ENCODE measurements around the gene PVR.
A peak's percentile ranks its signal among the peaks of the same experiment; 100 is the strongest.

DNA sequence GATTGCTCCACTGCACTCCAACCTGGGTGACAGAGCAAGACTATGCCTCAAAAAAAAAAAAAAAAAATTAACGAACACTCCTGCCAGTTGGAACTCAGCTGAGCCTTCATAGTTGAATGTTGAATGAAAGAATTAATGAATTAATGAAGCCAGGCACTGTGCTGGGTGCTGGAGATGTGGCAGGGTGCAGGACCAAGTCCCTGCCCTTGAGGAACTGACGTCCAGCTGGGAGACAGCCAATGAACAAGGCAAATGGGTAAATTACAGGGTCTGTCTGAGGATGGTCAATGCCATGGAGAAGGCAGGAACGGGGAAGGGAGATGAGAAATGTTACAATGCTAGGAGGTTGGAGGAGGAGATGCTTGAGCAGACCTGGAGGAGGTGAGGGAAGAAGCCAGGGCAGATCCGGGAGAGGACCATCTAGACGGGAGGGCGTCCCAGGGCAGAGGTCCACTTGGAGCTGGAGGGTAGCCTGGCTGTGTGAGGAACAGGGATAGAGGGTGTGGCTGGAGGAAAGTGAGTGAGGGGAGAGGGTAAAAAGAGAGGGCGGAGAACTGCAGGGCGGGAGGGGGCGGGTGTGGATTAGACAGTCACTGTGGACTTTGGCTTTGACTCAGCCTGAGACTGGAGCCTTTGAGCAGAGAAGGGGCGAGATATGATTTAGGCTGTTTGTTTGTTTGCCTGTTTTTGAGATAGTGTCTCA lies 47.1 kb upstream of the PVR start:
- TF ChIP-seq POLR2A (conservative IDR thresholded peaks at IDR 0.05): no peak
- TF ChIP-seq, protein P1, sequence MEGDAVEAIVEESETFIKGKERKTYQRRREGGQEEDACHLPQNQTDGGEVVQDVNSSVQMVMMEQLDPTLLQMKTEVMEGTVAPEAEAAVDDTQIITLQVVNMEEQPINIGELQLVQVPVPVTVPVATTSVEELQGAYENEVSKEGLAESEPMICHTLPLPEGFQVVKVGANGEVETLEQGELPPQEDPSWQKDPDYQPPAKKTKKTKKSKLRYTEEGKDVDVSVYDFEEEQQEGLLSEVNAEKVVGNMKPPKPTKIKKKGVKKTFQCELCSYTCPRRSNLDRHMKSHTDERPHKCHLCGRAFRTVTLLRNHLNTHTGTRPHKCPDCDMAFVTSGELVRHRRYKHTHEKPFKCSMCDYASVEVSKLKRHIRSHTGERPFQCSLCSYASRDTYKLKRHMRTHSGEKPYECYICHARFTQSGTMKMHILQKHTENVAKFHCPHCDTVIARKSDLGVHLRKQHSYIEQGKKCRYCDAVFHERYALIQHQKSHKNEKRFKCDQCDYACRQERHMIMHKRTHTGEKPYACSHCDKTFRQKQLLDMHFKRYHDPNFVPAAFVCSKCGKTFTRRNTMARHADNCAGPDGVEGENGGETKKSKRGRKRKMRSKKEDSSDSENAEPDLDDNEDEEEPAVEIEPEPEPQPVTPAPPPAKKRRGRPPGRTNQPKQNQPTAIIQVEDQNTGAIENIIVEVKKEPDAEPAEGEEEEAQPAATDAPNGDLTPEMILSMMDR (IDR thresholded peaks at IDR 0.05 in 2 of 3, conservative IDR thresholded peaks at IDR 0.05 in 1 of 3; ENCODE audit: insufficient read depth in 2 of 3, low read depth in 1 of 3, low read length in 3 of 3): no peak
- no peak for TF ChIP-seq YY1 (IDR thresholded peaks at IDR 0.05; ENCODE audit: borderline replicate concordance in 1 of 3, control insufficient read depth in 1 of 3, extremely low read depth in 1 of 3, insufficient read depth in 3 of 3, insufficient read length in 1 of 3, insufficient replicate concordance in 2 of 3, low read depth in 1 of 3, low read length in 2 of 3)
- TF ChIP-seq, protein P2, sequence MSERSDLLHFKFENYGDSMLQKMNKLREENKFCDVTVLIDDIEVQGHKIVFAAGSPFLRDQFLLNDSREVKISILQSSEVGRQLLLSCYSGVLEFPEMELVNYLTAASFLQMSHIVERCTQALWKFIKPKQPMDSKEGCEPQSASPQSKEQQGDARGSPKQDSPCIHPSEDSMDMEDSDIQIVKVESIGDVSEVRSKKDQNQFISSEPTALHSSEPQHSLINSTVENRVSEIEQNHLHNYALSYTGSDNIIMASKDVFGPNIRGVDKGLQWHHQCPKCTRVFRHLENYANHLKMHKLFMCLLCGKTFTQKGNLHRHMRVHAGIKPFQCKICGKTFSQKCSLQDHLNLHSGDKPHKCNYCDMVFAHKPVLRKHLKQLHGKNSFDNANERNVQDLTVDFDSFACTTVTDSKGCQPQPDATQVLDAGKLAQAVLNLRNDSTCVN (CRISPR knock-in tag; IDR thresholded peaks at IDR 0.05): 0 out of 2 replicates have a peak, but pooled peaks have one; percentile 20
- TF ChIP-seq, protein P3, sequence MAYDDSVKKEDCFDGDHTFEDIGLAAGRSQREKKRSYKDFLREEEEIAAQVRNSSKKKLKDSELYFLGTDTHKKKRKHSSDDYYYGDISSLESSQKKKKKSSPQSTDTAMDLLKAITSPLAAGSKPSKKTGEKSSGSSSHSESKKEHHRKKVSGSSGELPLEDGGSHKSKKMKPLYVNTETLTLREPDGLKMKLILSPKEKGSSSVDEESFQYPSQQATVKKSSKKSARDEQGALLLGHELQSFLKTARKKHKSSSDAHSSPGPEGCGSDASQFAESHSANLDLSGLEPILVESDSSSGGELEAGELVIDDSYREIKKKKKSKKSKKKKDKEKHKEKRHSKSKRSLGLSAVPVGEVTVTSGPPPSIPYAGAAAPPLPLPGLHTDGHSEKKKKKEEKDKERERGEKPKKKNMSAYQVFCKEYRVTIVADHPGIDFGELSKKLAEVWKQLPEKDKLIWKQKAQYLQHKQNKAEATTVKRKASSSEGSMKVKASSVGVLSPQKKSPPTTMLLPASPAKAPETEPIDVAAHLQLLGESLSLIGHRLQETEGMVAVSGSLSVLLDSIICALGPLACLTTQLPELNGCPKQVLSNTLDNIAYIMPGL (CRISPR knock-in tag; IDR thresholded peaks at IDR 0.05): no peak
- no peak for TF ChIP-seq POLR2AphosphoS5 (IDR thresholded peaks at IDR 0.05; ENCODE audit: control insufficient read depth, insufficient read depth, low read depth, low read length)
- no peak for TF ChIP-seq RCOR1 (IDR thresholded peaks at IDR 0.05; ENCODE audit: borderline replicate concordance in 1 of 2, low read depth in 2 of 2, low read length in 2 of 2)
